ENCODE results near the gene PTPRN2.

DNA sequence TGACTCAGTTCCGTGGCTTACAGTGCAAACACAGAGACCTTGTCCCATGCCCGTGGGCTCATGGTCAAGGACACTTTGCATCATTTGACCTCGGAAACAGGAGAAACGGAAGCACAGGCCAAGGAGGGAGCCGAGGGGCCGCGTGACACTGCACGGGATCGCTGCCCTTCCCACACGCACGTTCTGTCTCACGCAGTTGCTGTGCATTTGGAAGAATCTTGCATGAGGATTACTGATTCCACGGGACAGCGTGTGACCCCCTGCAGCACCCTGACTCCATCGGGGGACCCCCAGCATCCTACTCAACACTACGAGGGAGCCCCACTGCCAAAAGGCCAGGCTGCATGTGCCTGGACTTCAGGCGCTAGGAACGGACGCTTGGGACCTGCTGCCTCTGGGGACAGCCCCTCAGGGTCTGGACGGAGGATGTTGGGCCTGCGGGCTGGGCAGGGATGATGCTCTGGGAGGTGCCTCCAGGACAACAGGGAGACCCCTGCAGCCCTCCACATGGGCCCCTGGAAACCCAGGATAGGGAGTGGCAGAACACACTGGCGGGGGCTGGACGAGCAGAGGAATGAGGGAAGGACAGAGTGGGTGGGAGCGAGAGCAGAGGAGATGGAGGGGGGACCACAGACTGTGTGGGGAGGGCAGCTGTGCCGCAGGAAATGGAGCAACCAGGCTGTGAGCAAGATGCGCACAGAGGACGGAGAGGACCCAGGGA is 1028.6 kb downstream of the PTPRN2 start:
- TF ChIP-seq EZH2phosphoT487 (IDR thresholded peaks at IDR 0.05; ENCODE audit: borderline replicate concordance, low read depth) (no peak), NFIC (IDR thresholded peaks at IDR 0.05; ENCODE audit: borderline replicate concordance) (no peak), TAF1 (IDR thresholded peaks at IDR 0.05; ENCODE audit: borderline replicate concordance, low read depth, low read length) (no peak), RFX5 (IDR thresholded peaks at IDR 0.05; ENCODE audit: low read length) (no peak), GABPA (IDR thresholded peaks at IDR 0.05; ENCODE audit: low read depth) (no peak), POLR2AphosphoS5 (IDR thresholded peaks at IDR 0.05; ENCODE audit: low read depth, low read length) (no peak), YY1 (IDR thresholded peaks at IDR 0.05; ENCODE audit: low read depth) (no peak), EP300 (IDR thresholded peaks at IDR 0.05; ENCODE audit: borderline replicate concordance in 1 of 2, low read depth in 1 of 2, low read length in 1 of 2) (no peak), NRF1 (IDR thresholded peaks at IDR 0.05; ENCODE audit: low read depth, low read length) (no peak)
- TF ChIP-seq, protein P1, sequence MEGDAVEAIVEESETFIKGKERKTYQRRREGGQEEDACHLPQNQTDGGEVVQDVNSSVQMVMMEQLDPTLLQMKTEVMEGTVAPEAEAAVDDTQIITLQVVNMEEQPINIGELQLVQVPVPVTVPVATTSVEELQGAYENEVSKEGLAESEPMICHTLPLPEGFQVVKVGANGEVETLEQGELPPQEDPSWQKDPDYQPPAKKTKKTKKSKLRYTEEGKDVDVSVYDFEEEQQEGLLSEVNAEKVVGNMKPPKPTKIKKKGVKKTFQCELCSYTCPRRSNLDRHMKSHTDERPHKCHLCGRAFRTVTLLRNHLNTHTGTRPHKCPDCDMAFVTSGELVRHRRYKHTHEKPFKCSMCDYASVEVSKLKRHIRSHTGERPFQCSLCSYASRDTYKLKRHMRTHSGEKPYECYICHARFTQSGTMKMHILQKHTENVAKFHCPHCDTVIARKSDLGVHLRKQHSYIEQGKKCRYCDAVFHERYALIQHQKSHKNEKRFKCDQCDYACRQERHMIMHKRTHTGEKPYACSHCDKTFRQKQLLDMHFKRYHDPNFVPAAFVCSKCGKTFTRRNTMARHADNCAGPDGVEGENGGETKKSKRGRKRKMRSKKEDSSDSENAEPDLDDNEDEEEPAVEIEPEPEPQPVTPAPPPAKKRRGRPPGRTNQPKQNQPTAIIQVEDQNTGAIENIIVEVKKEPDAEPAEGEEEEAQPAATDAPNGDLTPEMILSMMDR (IDR thresholded peaks at IDR 0.05) = no peak
- TF ChIP-seq, protein P2, sequence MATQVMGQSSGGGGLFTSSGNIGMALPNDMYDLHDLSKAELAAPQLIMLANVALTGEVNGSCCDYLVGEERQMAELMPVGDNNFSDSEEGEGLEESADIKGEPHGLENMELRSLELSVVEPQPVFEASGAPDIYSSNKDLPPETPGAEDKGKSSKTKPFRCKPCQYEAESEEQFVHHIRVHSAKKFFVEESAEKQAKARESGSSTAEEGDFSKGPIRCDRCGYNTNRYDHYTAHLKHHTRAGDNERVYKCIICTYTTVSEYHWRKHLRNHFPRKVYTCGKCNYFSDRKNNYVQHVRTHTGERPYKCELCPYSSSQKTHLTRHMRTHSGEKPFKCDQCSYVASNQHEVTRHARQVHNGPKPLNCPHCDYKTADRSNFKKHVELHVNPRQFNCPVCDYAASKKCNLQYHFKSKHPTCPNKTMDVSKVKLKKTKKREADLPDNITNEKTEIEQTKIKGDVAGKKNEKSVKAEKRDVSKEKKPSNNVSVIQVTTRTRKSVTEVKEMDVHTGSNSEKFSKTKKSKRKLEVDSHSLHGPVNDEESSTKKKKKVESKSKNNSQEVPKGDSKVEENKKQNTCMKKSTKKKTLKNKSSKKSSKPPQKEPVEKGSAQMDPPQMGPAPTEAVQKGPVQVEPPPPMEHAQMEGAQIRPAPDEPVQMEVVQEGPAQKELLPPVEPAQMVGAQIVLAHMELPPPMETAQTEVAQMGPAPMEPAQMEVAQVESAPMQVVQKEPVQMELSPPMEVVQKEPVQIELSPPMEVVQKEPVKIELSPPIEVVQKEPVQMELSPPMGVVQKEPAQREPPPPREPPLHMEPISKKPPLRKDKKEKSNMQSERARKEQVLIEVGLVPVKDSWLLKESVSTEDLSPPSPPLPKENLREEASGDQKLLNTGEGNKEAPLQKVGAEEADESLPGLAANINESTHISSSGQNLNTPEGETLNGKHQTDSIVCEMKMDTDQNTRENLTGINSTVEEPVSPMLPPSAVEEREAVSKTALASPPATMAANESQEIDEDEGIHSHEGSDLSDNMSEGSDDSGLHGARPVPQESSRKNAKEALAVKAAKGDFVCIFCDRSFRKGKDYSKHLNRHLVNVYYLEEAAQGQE (IDR thresholded peaks at IDR 0.05; ENCODE audit: low read depth, low read length) = no peak
- TF ChIP-seq, protein P3, sequence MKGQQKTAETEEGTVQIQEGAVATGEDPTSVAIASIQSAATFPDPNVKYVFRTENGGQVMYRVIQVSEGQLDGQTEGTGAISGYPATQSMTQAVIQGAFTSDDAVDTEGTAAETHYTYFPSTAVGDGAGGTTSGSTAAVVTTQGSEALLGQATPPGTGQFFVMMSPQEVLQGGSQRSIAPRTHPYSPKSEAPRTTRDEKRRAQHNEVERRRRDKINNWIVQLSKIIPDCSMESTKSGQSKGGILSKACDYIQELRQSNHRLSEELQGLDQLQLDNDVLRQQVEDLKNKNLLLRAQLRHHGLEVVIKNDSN (IDR thresholded peaks at IDR 0.05; ENCODE audit: borderline replicate concordance, low read depth) = no peak
